Keratinocyte (primary cell): Measurements from ENCODE around the gene PTBP3. TPM values are rescaled to one million over a fixed set of nuclear protein-coding genes. Genes with fewer than 3 reads are reported as not detected.

Experiments used
- DNase-seq: peaks from one replicate; pipeline ENCODE4 v3.0.0-alpha.2; 2011; ENCODE audit warnings: low read depth, missing footprints, low spot score
- FAIRE-seq: peaks from 2 replicates; lab custom pipeline; 2011; peaks lifted over from hg19 to GRCh38; lab: Jason Lieb, UNC
- H2AFZ ChIP-seq: 2 replicates; pipeline ENCODE4 v1.6.0; 2012; ENCODE audit warnings: low read length, control low read depth, inconsistent platforms; ENCODE audit not compliant: control insufficient read depth
- H3K27ac ChIP-seq: 2 replicates; pipeline ENCODE4 v1.5.1; 2011; ENCODE audit warnings: low read length; ENCODE audit not compliant: control insufficient read depth, insufficient read depth
- H3K27me3 ChIP-seq: 3 replicates; pipeline ENCODE4 v1.6.0; 2011; ENCODE audit warnings: low read length; ENCODE audit not compliant: control insufficient read depth, insufficient read depth; ENCODE audit errors: extremely low read depth
- H3K36me3 ChIP-seq, 2 experiments: 2 replicates in 1 of 2; 3 replicates in 1 of 2; pipeline ENCODE4 v1.5.1; 2011; ENCODE audit warnings: low read length in 2 of 2, mild to moderate bottlenecking in 1 of 2; ENCODE audit not compliant: control insufficient read depth in 2 of 2, insufficient read depth in 2 of 2; ENCODE audit errors: extremely low read depth in 1 of 2
- H3K4me1 ChIP-seq: 3 replicates; pipeline ENCODE4 v1.5.1; 2011; ENCODE audit warnings: low read length; ENCODE audit not compliant: control insufficient read depth, insufficient read depth; ENCODE audit errors: extremely low read depth
- H3K4me2 ChIP-seq: 3 replicates; pipeline ENCODE4 v1.6.0; 2011; ENCODE audit warnings: low read depth, low read length; ENCODE audit not compliant: control insufficient read depth, insufficient read depth; ENCODE audit errors: extremely low read depth
- H3K4me3 ChIP-seq, 3 experiments: fragments of 200-600 bp in 1 of 3; sonication (generic) in 1 of 3; 2 replicates in 2 of 3; 3 replicates in 1 of 3; pipeline ENCODE4 v1.5.1; 2011 to 2016; ENCODE audit warnings: low read length in 3 of 3, mild to moderate bottlenecking in 3 of 3, control low read depth in 2 of 3, inconsistent platforms in 1 of 3, low read depth in 1 of 3, mixed read lengths in 1 of 3, mixed run types in 1 of 3, moderate library complexity in 1 of 3; ENCODE audit not compliant: control insufficient read depth in 2 of 3, insufficient read depth in 2 of 3; ENCODE audit errors: extremely low read depth in 1 of 3
- H3K79me2 ChIP-seq: 2 replicates; pipeline ENCODE4 v1.6.0; 2012; ENCODE audit warnings: low read length; ENCODE audit not compliant: control insufficient read depth, insufficient read depth
- H3K9ac ChIP-seq: 3 replicates; pipeline ENCODE4 v1.6.0; 2011; ENCODE audit warnings: low read length; ENCODE audit not compliant: control insufficient read depth, insufficient read depth; ENCODE audit errors: extremely low read depth
- H3K9me1 ChIP-seq: 3 replicates; pipeline ENCODE4 v1.6.0; 2011; ENCODE audit warnings: low read length; ENCODE audit not compliant: control insufficient read depth, insufficient read depth; ENCODE audit errors: extremely low read depth
- H3K9me3 ChIP-seq: 2 replicates; pipeline ENCODE4 v1.5.1; 2012; ENCODE audit warnings: low read depth, low read length; ENCODE audit not compliant: control insufficient read depth
- H4K20me1 ChIP-seq: 3 replicates; pipeline ENCODE4 v1.6.0; 2011; ENCODE audit warnings: low read length; ENCODE audit not compliant: control insufficient read depth, insufficient read depth; ENCODE audit errors: extremely low read depth
- EZH2 ChIP-seq: IDR thresholded peaks from one replicate; pipeline ENCODE4 v1.6.1; 2012; ENCODE audit warnings: inconsistent platforms, mild to moderate bottlenecking, low read length, moderate library complexity
- dilution Hi-C: fragments of 300-500 bp; cut with MboI; formaldehyde crosslinking; loops from one replicate; pipeline ENCODE4 v1.7.0; 2020; ENCODE audit warnings: low sequenced_read_pairs; ENCODE audit not compliant: extremely low pct_ligation_motif_present
- polyA plus RNA-seq, 5 experiments: library from polyadenylated mRNA; depleted of rRNA in 3 of 5; stranded (reverse) in 3 of 5; stranded (forward) in 1 of 5; unstranded in 1 of 5; fragments of >200 nt; gene quantifications; 1 replicate in 1 of 5; 2 replicates in 3 of 5; 3 replicates in 1 of 5; pipeline versions ENCODE4 v1.2.1 to v1.2.3, GENCODE V29; 2011 to 2012; ENCODE audit warnings: missing spikeins in 2 of 5, low read depth in 1 of 5, low replicate concordance in 1 of 5
- TF ChIP-seq, protein P1 (sequence below), 3 experiments: IDR thresholded peaks in 1 of 3; conservative IDR thresholded peaks in 1 of 3; optimal IDR thresholded peaks in 1 of 3; 2 replicates in 2 of 3; 3 replicates in 1 of 3; pipeline versions ENCODE3 to v1.5.1; 2011; ENCODE audit warnings: low read length in 3 of 3, mild to moderate bottlenecking in 3 of 3, moderate library complexity in 2 of 3, control low read depth in 1 of 3, inconsistent platforms in 1 of 3; ENCODE audit not compliant: insufficient read depth in 2 of 3; ENCODE audit errors: extremely low read depth in 1 of 3

PTBP3 gene
- polyA plus RNA-seq, 1 donor (not counting 4 experiments of a cell fraction or from before 2014, with no cell fraction given) = 51.0 TPM

DNA sequence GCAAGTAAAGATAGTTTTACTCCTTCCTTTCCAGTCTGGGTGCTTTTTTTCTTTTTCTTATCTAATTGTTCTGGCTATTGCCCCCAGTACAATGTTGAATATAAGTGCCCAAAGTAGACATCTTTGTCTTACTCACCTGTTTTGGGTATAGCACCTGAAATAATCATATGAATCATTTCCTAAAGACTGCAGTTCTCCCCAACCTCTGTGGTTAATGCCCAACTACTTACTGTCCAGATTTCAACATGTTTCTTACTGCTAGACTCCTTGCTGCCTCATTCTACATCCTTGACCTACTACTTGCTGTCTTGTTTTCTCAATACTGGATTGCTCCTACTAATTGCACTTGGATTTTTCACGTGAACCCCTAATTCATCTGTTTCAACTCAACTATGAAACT, 37.6 kb upstream of the PTBP3 start:
- H3K79me2 ChIP-seq = no peaks in the 10 kb centered on the region
- no peaks in the 10 kb centered on the region for H3K27me3 ChIP-seq
- no peaks in the 10 kb centered on the region for H4K20me1 ChIP-seq
- H3K4me1 ChIP-seq = peaks cover 7% of the 10 kb centered on the region
- FAIRE-seq = peak; percentile 93
- no peak overlapping the region for H3K27ac ChIP-seq
- no peak overlapping the region for H3K4me2 ChIP-seq
- no peak overlapping the region for H3K4me3 ChIP-seq
- no peak overlapping the region for H2AFZ ChIP-seq
- DNase-seq = no peak
- H3K9ac ChIP-seq = no peak overlapping the region
- TF ChIP-seq, protein P1, sequence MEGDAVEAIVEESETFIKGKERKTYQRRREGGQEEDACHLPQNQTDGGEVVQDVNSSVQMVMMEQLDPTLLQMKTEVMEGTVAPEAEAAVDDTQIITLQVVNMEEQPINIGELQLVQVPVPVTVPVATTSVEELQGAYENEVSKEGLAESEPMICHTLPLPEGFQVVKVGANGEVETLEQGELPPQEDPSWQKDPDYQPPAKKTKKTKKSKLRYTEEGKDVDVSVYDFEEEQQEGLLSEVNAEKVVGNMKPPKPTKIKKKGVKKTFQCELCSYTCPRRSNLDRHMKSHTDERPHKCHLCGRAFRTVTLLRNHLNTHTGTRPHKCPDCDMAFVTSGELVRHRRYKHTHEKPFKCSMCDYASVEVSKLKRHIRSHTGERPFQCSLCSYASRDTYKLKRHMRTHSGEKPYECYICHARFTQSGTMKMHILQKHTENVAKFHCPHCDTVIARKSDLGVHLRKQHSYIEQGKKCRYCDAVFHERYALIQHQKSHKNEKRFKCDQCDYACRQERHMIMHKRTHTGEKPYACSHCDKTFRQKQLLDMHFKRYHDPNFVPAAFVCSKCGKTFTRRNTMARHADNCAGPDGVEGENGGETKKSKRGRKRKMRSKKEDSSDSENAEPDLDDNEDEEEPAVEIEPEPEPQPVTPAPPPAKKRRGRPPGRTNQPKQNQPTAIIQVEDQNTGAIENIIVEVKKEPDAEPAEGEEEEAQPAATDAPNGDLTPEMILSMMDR (optimal IDR thresholded peaks at IDR 0.05 in 1 of 3, IDR thresholded peaks at IDR 0.05 in 1 of 3, conservative IDR thresholded peaks at IDR 0.05 in 1 of 3; ENCODE audit: extremely low read depth in 1 of 3, insufficient read depth in 2 of 3, low read length in 3 of 3) = no peak
- TF ChIP-seq EZH2 = no peak
- dilution Hi-C loops = no loop called here
- no peaks in the 10 kb centered on the region for H3K36me3 ChIP-seq
- H3K9me3 ChIP-seq = no peaks in the 10 kb centered on the region
- H3K9me1 ChIP-seq = no peaks in the 10 kb centered on the region

DNA sequence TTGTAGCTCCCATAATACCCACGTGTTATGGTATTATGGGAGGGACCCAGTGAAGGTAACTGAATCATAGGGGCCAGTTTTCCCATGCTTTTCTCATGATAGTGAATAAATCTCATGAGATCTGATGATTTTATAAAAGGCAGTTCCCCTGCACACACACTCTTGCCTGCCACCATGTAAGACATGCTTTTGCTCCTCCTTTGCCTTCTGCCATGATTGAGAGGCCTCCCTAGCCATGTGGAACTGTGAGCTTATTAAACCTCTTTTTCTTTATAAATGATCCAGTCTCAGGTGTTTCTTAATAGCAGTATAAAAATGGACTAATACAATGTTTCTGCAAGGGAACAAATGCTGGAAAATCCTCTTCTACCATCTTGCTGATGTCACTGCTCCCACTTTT, 36.4 kb upstream of the PTBP3 start:
- H3K4me2 ChIP-seq = no peak overlapping the region
- no peaks in the 10 kb centered on the region for H3K27me3 ChIP-seq
- no peaks in the 10 kb centered on the region for H3K79me2 ChIP-seq
- no peak for FAIRE-seq
- dilution Hi-C loops = no loop called here
- no peaks in the 10 kb centered on the region for H3K9me3 ChIP-seq
- peaks cover 7% of the 10 kb centered on the region for H3K4me1 ChIP-seq
- no peak for DNase-seq
- no peak overlapping the region for H3K9ac ChIP-seq
- no peak overlapping the region for H3K4me3 ChIP-seq
- H4K20me1 ChIP-seq = no peaks in the 10 kb centered on the region
- H2AFZ ChIP-seq = no peak overlapping the region
- no peaks in the 10 kb centered on the region for H3K9me1 ChIP-seq
- TF ChIP-seq, protein P1 (optimal IDR thresholded peaks at IDR 0.05 in 1 of 3, IDR thresholded peaks at IDR 0.05 in 1 of 3, conservative IDR thresholded peaks at IDR 0.05 in 1 of 3; ENCODE audit: extremely low read depth in 1 of 3, insufficient read depth in 2 of 3, low read length in 3 of 3) = no peak
- TF ChIP-seq EZH2 = no peak
- H3K27ac ChIP-seq = no peak overlapping the region
- H3K36me3 ChIP-seq = no peaks in the 10 kb centered on the region
